HL-60 (cell line): ENCODE results near the gene ZNF555.
A peak's percentile ranks its signal among the peaks of the same experiment; 100 is the strongest.
"Not testable (repeated sequence)": the region's sequence is repeated elsewhere in the genome, so short reads cannot be mapped to it uniquely, and the experiment has no call there.

Source experiments
- DNase-seq, 2 experiments: peaks; one replicate each; pipeline ENCODE4 v3.0.0-alpha.2; 2010 to 2020; ENCODE audit warnings: low read depth in 1 of 2, low spot score in 1 of 2
- H3K27ac ChIP-seq: fragments of 250-450 bp; sonication (Bioruptor Pico); replicated peaks from 2 replicates; pipeline ENCODE4 v1.5.1; 2020; ENCODE audit warnings: mild to moderate bottlenecking, moderate library complexity
- H3K27me3 ChIP-seq: fragments of 250-450 bp; sonication (Bioruptor Pico); 2 replicates; pipeline ENCODE4 v1.5.1; 2021; ENCODE audit warnings: mild to moderate bottlenecking, moderate library complexity; ENCODE audit not compliant: insufficient read depth, poor library complexity, severe bottlenecking
- H3K4me3 ChIP-seq: replicated peaks from 2 replicates; pipeline ENCODE4 v1.5.1; 2011; ENCODE audit warnings: mild to moderate bottlenecking, control low read depth, low read length; ENCODE audit not compliant: insufficient read depth
- GABPA ChIP-seq: IDR thresholded peaks from 2 replicates; pipeline ENCODE4 v1.6.1; 2012; ENCODE audit warnings: low read depth
- POLR2AphosphoS5 ChIP-seq: IDR thresholded peaks from 2 replicates; pipeline ENCODE4 v1.6.1; 2012; ENCODE audit warnings: low read depth
- SPI1 ChIP-seq: IDR thresholded peaks from 2 replicates; pipeline ENCODE4 v1.6.1; 2012; ENCODE audit warnings: low read depth, mild to moderate bottlenecking, borderline replicate concordance
- long read RNA-seq: library from polyadenylated mRNA; unstranded; transcript quantifications from one replicate; pipeline ENCODE4 v2.0.0, GENCODE V29; 2020
- TF ChIP-seq, protein P1 (sequence below): IDR thresholded peaks from one replicate; pipeline ENCODE4 v1.5.1; 2011; ENCODE audit warnings: low read length, control low read depth, inconsistent platforms; ENCODE audit not compliant: insufficient read depth
- TF ChIP-seq, protein P2 (sequence below): IDR thresholded peaks from 2 replicates; pipeline ENCODE4 v1.6.1; 2012; ENCODE audit warnings: low read depth; ENCODE audit not compliant: insufficient replicate concordance

Gene ZNF555
- long read RNA-seq, full-length matches to known transcripts: 46 of 55 reads
- long read RNA-seq, partial matches to known transcripts: 1 of 55 reads
- long read RNA-seq, other reads (novel, unspliced or antisense): 8 of 55 reads

DNA sequence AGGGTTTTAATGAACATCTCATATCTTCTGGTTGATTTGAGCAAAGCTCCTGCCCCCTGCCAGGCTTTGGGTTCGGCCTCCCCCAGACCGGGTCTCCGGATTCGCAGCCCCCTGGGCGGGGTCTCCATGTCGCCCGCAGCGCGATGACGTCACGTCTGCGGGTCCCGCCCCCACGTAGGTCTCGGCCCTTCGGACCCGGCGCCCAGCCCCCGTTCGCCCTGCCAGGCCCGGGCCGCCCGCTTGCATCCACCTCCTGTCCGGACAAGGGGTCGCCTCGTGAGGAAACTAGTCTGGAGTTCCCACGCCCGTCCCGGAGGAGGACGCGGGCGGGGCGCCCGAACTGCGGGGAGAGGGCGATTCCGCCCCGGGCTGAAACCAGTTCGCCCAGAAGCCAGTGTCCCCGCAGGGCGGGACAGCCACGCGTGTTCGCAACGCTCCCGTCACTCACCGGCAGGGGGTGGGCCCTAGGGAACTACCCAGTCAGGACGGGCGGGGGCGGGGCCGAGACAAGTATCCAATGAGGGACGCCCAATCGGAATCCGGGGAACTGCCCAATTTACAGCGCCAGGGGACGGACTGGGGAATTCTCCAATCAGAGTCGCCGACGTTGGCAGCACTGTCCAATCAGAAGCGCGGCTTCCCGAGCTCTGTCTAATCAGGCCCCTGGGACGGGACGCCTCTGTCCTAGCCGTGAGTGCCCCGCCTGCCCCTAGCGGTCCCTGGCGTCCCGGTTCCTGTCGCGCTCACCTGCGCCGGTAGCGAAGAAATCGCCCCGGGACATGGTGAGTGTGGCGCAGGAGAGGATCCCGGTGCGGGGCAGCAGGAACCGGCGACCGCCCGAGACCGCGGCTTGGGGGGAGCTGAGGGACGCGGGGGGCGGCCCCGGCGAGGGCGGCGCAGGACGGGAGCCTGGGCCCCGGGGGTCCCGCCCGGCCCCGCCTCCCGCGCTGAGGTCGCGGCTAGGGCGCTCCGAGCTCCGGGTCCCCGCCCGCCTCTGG is at the start of gene ZNF555:
ZNF555 (plus strand) TSS at position 682 of the 998 bp plus-strand sequence; CDS start at position 780, 98 bp downstream.
- H3K4me3 ChIP-seq: peak within 1 kb of the TSS; percentile 43
- no peak for TF ChIP-seq POLR2AphosphoS5
- TF ChIP-seq, protein P1, sequence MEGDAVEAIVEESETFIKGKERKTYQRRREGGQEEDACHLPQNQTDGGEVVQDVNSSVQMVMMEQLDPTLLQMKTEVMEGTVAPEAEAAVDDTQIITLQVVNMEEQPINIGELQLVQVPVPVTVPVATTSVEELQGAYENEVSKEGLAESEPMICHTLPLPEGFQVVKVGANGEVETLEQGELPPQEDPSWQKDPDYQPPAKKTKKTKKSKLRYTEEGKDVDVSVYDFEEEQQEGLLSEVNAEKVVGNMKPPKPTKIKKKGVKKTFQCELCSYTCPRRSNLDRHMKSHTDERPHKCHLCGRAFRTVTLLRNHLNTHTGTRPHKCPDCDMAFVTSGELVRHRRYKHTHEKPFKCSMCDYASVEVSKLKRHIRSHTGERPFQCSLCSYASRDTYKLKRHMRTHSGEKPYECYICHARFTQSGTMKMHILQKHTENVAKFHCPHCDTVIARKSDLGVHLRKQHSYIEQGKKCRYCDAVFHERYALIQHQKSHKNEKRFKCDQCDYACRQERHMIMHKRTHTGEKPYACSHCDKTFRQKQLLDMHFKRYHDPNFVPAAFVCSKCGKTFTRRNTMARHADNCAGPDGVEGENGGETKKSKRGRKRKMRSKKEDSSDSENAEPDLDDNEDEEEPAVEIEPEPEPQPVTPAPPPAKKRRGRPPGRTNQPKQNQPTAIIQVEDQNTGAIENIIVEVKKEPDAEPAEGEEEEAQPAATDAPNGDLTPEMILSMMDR: no peak
- no peak for TF ChIP-seq SPI1
- TF ChIP-seq, protein P2, sequence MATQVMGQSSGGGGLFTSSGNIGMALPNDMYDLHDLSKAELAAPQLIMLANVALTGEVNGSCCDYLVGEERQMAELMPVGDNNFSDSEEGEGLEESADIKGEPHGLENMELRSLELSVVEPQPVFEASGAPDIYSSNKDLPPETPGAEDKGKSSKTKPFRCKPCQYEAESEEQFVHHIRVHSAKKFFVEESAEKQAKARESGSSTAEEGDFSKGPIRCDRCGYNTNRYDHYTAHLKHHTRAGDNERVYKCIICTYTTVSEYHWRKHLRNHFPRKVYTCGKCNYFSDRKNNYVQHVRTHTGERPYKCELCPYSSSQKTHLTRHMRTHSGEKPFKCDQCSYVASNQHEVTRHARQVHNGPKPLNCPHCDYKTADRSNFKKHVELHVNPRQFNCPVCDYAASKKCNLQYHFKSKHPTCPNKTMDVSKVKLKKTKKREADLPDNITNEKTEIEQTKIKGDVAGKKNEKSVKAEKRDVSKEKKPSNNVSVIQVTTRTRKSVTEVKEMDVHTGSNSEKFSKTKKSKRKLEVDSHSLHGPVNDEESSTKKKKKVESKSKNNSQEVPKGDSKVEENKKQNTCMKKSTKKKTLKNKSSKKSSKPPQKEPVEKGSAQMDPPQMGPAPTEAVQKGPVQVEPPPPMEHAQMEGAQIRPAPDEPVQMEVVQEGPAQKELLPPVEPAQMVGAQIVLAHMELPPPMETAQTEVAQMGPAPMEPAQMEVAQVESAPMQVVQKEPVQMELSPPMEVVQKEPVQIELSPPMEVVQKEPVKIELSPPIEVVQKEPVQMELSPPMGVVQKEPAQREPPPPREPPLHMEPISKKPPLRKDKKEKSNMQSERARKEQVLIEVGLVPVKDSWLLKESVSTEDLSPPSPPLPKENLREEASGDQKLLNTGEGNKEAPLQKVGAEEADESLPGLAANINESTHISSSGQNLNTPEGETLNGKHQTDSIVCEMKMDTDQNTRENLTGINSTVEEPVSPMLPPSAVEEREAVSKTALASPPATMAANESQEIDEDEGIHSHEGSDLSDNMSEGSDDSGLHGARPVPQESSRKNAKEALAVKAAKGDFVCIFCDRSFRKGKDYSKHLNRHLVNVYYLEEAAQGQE: no peak
- TF ChIP-seq GABPA: no peak
- H3K27ac ChIP-seq: peak within 1 kb of the TSS; percentile 86
- DNase-seq: peak; percentile 82 to 98
- no peaks in the 10 kb centered on the region for H3K27me3 ChIP-seq

DNA sequence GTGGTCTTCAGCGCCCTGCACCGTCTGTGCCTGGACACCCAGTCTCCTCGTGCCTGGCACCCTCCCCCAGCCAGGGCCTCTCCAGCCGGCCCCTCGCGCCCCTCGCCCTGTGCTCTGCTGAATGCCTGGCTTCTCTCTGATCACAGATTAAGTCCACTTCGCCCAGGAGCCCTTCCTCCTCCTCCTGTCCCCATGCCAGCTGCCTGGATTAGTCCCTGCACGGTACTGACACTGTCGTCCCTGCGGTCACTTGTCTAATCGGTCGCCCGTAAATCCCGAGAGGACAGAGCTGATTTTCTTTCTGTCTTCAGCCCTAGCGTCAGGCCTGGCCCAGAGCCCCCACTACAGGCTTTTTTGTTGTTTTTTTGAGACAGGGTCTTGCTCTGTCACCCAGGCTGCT is 49.4 kb upstream of the ZNF555 start:
- H3K27ac ChIP-seq: no peak overlapping the region

DNA sequence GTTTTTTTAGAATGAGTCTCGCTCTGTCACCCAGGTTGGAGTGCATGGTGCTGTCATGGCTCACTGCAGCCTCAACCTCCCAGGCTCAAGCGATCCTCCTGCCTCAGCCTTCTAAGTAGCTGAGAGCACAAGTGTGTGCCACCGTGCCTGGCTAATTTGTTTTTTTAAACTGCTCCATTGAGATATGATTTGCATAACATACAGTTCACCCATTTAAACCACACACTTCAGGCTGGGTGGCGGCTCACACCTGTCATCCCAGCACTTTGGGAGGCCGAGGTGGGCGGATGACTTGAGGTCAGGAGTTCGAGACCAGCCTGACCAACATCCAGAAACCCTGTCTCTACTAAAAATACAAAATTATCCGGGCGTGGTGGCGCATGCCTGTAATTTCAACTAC is 48.6 kb upstream of the ZNF555 start:
- DNase-seq, H3K4me3 ChIP-seq, H3K27ac ChIP-seq, H3K27me3 ChIP-seq: not testable (repeated sequence)

More for the DNA sequence above, 49.4 kb upstream of the ZNF555 start:
- TF ChIP-seq GABPA (no peak), POLR2AphosphoS5 (no peak), SPI1 (no peak)
- TF ChIP-seq, protein P1: no peak
- TF ChIP-seq, protein P2: no peak
- DNase-seq: no peak
- Histone ChIP-seq H3K4me3 (no peak overlapping the region), H3K27me3 (no peaks in the 10 kb centered on the region)

DNA sequence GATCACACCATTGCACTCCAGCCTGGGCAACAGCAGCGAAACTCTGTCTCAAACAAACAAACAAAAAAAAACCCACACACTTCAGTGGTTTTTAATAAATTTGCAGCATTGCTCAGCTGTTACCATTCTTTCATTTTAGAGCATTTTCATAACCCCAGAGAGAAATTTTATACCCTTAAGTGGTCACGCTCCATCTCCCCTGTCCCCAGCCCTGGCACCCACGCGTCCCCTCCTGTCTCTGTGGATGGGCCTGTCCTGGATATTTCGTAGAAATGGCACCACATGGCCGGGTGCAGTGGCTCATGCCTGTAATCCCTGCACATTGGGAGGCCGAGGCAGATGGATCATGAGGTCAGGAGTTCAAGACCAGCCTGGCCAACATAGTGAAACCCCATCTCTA is 48.1 kb upstream of the ZNF555 start:
- H3K27ac ChIP-seq: no peak overlapping the region

More for the DNA sequence above, 48.1 kb upstream of the ZNF555 start:
- no peak for TF ChIP-seq GABPA
- TF ChIP-seq, protein P1: no peak
- no peak for TF ChIP-seq POLR2AphosphoS5
- no peak for TF ChIP-seq SPI1
- TF ChIP-seq, protein P2: no peak
- Histone ChIP-seq H3K4me3 (no peak overlapping the region), H3K27me3 (no peaks in the 10 kb centered on the region)
- DNase-seq: no peak
